Measurements from ENCODE around the gene RFX1. TPM values are rescaled to one million over a fixed set of nuclear protein-coding genes. Genes with fewer than 3 reads are reported as not detected.

Gene RFX1
- polyA plus RNA-seq, 1 donor (not counting 4 experiments of a cell fraction or from before 2014, with no cell fraction given), result 0.45 TPM

DNA sequence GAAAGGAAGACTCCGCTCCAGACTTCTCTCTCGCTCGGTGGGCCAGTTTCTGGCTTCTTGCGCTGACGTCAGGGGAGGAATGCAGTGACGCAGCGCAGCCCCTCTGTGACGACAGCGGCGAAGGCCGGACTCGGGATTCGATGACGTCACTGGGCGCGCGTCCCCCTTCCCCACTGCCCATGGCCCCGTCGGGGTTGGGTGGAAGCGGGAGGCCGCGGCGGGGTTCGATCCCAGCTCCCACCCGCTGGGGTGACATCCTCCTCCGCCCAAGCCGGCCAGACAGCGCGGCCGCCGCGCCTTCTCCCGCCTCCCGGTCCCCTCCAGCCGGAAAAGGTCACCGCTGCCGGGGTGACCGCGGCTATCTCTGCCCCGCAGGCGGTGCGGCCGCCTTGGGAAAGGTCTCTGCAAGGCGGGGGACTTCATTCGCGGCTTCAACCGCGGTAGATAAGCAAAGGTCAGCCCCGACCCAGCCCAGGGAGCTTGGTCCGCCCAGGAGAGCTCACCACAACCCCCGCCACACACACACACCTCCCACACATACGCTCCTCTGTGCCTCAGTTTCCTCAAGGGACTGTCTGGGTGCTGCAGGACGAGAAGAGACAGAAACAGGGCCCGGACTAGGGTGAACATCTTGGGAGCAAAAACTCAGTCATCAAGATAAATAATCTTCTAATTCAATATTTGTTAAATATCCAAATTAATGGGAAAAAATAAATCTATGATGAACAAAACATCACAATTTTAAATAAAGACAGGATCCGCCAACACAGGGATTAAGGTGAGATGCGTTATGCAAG, 844 bp upstream of the RFX1 start:
- DNase-seq (ENCODE audit: low read depth, low spot score), result no peak
- H3K36me3 ChIP-seq (ENCODE audit: control insufficient read depth in 2 of 2, extremely low read depth in 1 of 2, insufficient read depth in 2 of 2, low read length in 2 of 2), result peaks cover 0 to 2% of the 10 kb centered on the region in 2 experiments
- TF ChIP-seq EZH2 (IDR thresholded peaks at IDR 0.05; ENCODE audit: low read length), result no peak
- H3K9me3 ChIP-seq (ENCODE audit: control insufficient read depth, low read depth, low read length), result no peaks in the 10 kb centered on the region
- H3K9me1 ChIP-seq (ENCODE audit: control insufficient read depth, extremely low read depth, insufficient read depth, low read length), result no peaks in the 10 kb centered on the region
- H3K4me3 ChIP-seq (ENCODE audit: control insufficient read depth in 2 of 3, extremely low read depth in 1 of 3, insufficient read depth in 2 of 3, low read depth in 1 of 3, low read length in 3 of 3), result peak overlapping the region; percentile 59 to 91 (median 81)
- H2AFZ ChIP-seq (ENCODE audit: control insufficient read depth, low read length), result peak overlapping the region; percentile 78
- dilution Hi-C loops (cut with MboI; ENCODE audit: extremely low pct_ligation_motif_present, low sequenced_read_pairs), result no loop called here
- peak overlapping the region; percentile 97 for H3K9ac ChIP-seq (ENCODE audit: control insufficient read depth, extremely low read depth, insufficient read depth, low read length)
- peak overlapping the region; percentile 98 for H3K27ac ChIP-seq (ENCODE audit: control insufficient read depth, insufficient read depth, low read length)
- H3K4me1 ChIP-seq (ENCODE audit: control insufficient read depth, extremely low read depth, insufficient read depth, low read length), result peaks cover 25% of the 10 kb centered on the region
- H4K20me1 ChIP-seq (ENCODE audit: control insufficient read depth, extremely low read depth, insufficient read depth, low read length), result no peaks in the 10 kb centered on the region
- no peak for FAIRE-seq
- H3K79me2 ChIP-seq (ENCODE audit: control insufficient read depth, insufficient read depth, low read length), result peaks cover 3% of the 10 kb centered on the region
- H3K4me2 ChIP-seq (ENCODE audit: control insufficient read depth, extremely low read depth, insufficient read depth, low read depth, low read length), result peak overlapping the region; percentile 74
- H3K27me3 ChIP-seq (ENCODE audit: control insufficient read depth, extremely low read depth, insufficient read depth, low read length), result no peaks in the 10 kb centered on the region

DNA sequence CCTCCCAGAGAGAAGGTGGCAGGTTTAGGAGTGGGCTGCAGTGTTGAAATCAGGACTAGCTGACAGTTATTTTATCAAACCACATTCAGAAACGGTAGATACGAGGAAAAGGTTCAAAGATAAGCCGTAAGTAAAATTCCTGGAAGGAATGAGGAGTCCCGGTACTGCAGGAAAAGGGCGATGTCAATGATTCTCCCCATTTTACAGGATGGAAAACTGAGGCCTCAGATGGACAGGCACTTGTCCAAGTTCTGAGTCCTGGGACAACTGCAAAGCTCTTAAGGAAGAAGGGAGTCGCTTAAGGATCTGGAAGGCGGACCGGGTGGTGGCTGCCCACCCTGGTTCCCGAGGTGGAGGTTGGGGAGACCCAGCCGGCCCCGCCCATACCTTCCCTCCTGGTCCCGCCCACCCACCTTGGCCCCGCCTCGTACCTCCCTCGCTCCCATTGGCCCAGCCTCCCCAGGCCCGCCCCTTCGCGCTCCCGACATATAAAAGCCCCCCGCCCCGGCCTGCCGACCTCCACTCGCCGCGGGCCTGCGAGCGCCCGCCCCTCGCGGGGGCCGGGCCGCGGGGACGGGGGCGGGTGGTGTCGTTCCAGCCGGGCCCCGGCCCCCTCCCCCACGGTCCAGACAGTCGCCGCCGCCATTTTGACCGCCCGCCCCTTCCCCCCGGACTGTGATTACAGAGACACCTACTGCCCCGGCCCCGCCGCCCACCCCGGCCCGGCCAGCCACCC, 603 bp downstream of the RFX1 start:
- Histone ChIP-seq H3K4me3 (ENCODE audit: control insufficient read depth in 2 of 3, extremely low read depth in 1 of 3, insufficient read depth in 2 of 3, low read depth in 1 of 3, low read length in 3 of 3) (peak overlapping the region; percentile 46 to 75 (median 59)), H3K79me2 (ENCODE audit: control insufficient read depth, insufficient read depth, low read length) (peaks cover 6% of the 10 kb centered on the region), H3K9ac (ENCODE audit: control insufficient read depth, extremely low read depth, insufficient read depth, low read length) (peak overlapping the region; percentile 97), H3K4me1 (ENCODE audit: control insufficient read depth, extremely low read depth, insufficient read depth, low read length) (peaks cover 30% of the 10 kb centered on the region), H3K4me2 (ENCODE audit: control insufficient read depth, extremely low read depth, insufficient read depth, low read depth, low read length) (peak overlapping the region; percentile 55), H3K27me3 (ENCODE audit: control insufficient read depth, extremely low read depth, insufficient read depth, low read length) (no peaks in the 10 kb centered on the region), H3K9me1 (ENCODE audit: control insufficient read depth, extremely low read depth, insufficient read depth, low read length) (no peaks in the 10 kb centered on the region), H3K27ac (ENCODE audit: control insufficient read depth, insufficient read depth, low read length) (peak overlapping the region; percentile 98), H4K20me1 (ENCODE audit: control insufficient read depth, extremely low read depth, insufficient read depth, low read length) (no peaks in the 10 kb centered on the region), H3K36me3 (ENCODE audit: control insufficient read depth in 2 of 2, extremely low read depth in 1 of 2, insufficient read depth in 2 of 2, low read length in 2 of 2) (peaks cover 0 to 2% of the 10 kb centered on the region in 2 experiments), H2AFZ (ENCODE audit: control insufficient read depth, low read length) (no peak overlapping the region), H3K9me3 (ENCODE audit: control insufficient read depth, low read depth, low read length) (no peaks in the 10 kb centered on the region)
- FAIRE-seq (no peak), DNase-seq (ENCODE audit: low read depth, low spot score) (peak; percentile 44)
- no peak for TF ChIP-seq EZH2 (IDR thresholded peaks at IDR 0.05; ENCODE audit: low read length)
- TF ChIP-seq, protein P1, sequence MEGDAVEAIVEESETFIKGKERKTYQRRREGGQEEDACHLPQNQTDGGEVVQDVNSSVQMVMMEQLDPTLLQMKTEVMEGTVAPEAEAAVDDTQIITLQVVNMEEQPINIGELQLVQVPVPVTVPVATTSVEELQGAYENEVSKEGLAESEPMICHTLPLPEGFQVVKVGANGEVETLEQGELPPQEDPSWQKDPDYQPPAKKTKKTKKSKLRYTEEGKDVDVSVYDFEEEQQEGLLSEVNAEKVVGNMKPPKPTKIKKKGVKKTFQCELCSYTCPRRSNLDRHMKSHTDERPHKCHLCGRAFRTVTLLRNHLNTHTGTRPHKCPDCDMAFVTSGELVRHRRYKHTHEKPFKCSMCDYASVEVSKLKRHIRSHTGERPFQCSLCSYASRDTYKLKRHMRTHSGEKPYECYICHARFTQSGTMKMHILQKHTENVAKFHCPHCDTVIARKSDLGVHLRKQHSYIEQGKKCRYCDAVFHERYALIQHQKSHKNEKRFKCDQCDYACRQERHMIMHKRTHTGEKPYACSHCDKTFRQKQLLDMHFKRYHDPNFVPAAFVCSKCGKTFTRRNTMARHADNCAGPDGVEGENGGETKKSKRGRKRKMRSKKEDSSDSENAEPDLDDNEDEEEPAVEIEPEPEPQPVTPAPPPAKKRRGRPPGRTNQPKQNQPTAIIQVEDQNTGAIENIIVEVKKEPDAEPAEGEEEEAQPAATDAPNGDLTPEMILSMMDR (optimal IDR thresholded peaks at IDR 0.05 in 1 of 3, IDR thresholded peaks at IDR 0.05 in 1 of 3, conservative IDR thresholded peaks at IDR 0.05 in 1 of 3; ENCODE audit: extremely low read depth in 1 of 3, insufficient read depth in 2 of 3, low read length in 3 of 3), result no peak
- dilution Hi-C loops (cut with MboI; ENCODE audit: extremely low pct_ligation_motif_present, low sequenced_read_pairs), result no loop called here
